22Rv1 (cell line): Measurements from ENCODE around the gene CRLF2.

ENCODE experiments used
- ZFX ChIP-seq: fragments of 450-650 bp; IDR thresholded peaks from 2 replicates; pipeline ENCODE4 v1.6.1; 2017; ENCODE audit warnings: antibody characterized with exemption, borderline replicate concordance
- TF ChIP-seq, protein P1 (sequence below): fragments of 450-650 bp; IDR thresholded peaks from 2 replicates; pipeline ENCODE4 v1.5.1; 2017; ENCODE audit warnings: mild to moderate bottlenecking

DNA sequence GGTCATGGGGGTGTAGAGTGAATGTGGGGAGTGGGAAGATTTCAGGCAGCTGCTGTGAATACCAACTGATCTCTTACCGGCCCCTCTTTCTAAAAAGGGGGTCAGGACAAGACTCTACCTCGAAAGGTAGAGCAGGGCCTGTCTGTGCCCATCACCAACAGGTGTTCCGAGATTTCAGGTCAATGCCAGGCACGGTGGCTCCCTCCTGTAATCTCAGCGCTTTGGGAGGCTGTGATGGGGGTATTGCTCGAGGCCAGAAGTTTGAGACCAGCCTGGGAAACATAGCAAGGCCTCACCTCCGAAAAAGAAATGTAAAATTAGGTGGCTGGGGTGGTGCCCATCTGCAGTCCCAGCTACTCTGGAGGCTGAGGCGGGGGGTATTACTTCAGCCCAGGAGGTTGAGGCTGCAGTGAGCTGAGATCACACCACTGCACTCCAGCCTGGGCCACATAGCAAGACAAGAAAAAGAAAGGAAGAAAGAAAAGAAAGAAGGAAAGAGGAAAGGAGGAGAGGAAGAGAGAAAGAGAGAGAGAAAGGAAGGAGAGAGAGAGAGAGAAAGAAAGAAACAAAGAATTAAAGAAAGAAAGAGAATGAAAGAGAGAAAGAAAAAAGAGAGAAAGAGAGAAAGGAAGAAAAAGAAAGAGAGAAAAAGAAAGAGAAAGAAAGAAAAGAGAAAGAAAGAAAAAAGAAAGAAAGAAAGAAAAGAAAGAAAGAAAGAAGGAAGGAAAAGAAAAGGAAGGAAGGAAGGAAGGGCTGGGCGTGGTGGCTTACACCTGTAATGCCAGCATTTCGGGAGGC lies 50.1 kb downstream of the CRLF2 start:
- TF ChIP-seq, protein P1, sequence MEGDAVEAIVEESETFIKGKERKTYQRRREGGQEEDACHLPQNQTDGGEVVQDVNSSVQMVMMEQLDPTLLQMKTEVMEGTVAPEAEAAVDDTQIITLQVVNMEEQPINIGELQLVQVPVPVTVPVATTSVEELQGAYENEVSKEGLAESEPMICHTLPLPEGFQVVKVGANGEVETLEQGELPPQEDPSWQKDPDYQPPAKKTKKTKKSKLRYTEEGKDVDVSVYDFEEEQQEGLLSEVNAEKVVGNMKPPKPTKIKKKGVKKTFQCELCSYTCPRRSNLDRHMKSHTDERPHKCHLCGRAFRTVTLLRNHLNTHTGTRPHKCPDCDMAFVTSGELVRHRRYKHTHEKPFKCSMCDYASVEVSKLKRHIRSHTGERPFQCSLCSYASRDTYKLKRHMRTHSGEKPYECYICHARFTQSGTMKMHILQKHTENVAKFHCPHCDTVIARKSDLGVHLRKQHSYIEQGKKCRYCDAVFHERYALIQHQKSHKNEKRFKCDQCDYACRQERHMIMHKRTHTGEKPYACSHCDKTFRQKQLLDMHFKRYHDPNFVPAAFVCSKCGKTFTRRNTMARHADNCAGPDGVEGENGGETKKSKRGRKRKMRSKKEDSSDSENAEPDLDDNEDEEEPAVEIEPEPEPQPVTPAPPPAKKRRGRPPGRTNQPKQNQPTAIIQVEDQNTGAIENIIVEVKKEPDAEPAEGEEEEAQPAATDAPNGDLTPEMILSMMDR, result no peak
- no peak for TF ChIP-seq ZFX
